Stimulated activated CD8-positive, alpha-beta memory T cell treated with anti-CD3 and anti-CD28 coated beads, Interleukin-15, amount 100 ng/mL, for 1 hour (primary cell): Measurements from ENCODE around the gene SETSIP.
"Not testable (repeated sequence)": the region's sequence is repeated elsewhere in the genome, so short reads cannot be mapped to it uniquely, and the experiment has no call there.

ENCODE experiments used
- DNase-seq: peaks from one replicate; pipeline ENCODE4 v3.0.0-alpha.2; 2020; ENCODE audit warnings: low read depth

The SETSIP gene

GRCh38 chr1:92051948-92052347, 23.3 kb downstream of the SETSIP start:
- DNase-seq: no peak

- no peak for DNase-seq
Observed at GRCh38 chr1:92045766-92046495, 29.3 kb downstream of the SETSIP start.

DNA sequence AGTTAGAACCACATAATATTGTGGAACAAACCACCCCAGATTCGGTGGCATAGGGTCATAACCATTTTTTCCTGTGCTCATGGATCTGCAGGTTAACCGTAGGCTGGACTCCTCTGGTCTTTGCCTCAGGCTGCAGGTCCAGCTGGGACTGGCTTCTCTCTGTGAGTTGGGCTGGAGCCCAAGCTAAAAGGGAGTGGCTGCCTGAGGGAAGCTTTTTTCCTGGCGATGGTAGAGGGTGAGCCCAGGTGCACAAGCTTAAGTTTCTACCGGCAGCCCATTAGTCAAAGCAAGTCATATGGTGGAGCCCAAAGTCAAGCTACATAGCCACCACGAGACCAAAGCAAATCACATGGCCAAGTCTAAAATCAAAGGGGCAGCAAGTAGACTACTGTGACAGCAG, 31.6 kb downstream of the SETSIP start:
- DNase-seq: no peak

GRCh38 chr1:92040971-92041370, 34.2 kb downstream of the SETSIP start:
- DNase-seq: no peak

- no peak for DNase-seq
Observed at GRCh38 chr1:92038695-92039346, 36.4 kb downstream of the SETSIP start.

DNA sequence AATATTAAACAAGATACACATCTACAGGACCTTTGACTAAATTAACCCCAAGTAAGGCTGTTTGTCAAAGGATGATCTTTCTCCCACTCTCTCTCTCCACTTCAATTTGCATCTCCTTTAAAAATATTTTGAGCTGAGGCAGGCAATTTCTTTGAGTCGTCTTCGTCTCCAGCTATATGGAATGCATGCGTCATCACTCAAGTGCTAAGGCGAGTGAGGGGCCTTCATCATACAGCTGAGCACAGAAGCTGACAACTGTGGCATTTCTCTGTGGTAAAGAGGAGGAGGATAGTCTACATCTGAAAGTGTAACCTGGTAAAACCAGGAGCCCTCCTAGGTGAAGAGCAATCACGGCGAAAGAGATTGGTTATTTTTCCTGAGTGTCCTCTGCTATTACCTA, 37.8 kb downstream of the SETSIP start:
- DNase-seq: no peak

- DNase-seq: no peak
Observed at GRCh38 chr1:92031281-92032110, 43.7 kb downstream of the SETSIP start.

DNA sequence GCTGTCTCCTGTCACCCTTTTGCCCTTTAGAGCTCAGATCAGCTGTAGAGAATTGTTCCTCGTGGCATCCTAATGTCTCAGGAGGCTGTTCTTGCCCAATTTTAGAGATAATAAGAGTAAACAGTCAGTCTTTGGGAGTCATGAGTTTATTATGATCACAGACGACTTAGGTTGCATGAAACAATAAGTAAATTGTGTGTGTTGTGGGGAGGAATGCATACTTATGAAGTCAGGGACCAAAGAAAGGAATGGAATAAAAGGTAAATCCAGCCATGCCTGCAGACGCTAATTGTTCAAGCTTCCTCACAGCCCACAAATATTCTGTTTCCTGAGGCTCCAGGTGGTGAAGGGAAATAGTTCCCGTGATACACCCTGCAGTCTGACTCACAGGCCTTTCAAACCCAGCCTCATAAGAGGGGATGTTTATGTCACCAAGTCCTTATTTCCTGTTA, 44.5 kb downstream of the SETSIP start:
- no peak for DNase-seq

- no peak for DNase-seq
Observed at GRCh38 chr1:92029241-92029922, 45.8 kb downstream of the SETSIP start.

GRCh38 chr1:92026806-92027205, 48.4 kb downstream of the SETSIP start:
- no peak for DNase-seq

GRCh38 chr1:92026042-92026441, 49.2 kb downstream of the SETSIP start:
- DNase-seq: not testable (repeated sequence)
